ENCODE data around the gene SCAMP1. TPM values are rescaled to one million over a fixed set of nuclear protein-coding genes. Genes with fewer than 3 reads are reported as not detected.

SCAMP1 gene
- total RNA-seq, 1 experiment from 2014 or later: 36.0 TPM

DNA sequence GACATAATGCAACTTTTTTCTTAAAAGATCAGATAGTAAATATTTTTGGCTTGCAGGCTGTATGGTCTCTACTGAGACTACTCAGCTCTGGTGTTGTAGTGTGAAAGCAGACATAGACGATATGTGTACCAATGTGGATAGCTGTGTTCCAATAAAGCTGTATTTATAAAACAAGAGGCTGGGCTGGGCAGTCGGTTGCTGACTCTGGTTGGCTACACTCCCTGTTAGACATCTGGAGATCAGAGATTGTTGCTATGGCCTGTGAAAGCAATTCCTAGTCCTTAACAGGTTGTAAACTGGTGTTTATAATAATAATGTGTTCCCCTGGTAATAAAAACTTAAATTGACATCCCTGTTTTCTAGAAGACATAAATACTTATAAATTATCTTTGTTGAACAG, 24.4 kb upstream of the SCAMP1 start:
- H2AK5ac ChIP-seq (ENCODE audit: insufficient read length, low read length): no peak overlapping the region
- no peak overlapping the region for H4K8ac ChIP-seq (replicated peaks; ENCODE audit: insufficient read length, low read depth, low read length)
- H4K91ac ChIP-seq (ENCODE audit: insufficient read length, low read depth, low read length): no peak overlapping the region
- DNase-seq: no peak
- H2BK5ac ChIP-seq (ENCODE audit: insufficient read length, low read length): no peak overlapping the region
- H3K4me2 ChIP-seq (ENCODE audit: insufficient read depth, insufficient read length, low read length): no peak overlapping the region
- H2BK20ac ChIP-seq (ENCODE audit: low read depth, low read length, poor library complexity, severe bottlenecking): no peak overlapping the region
- no peaks in the 10 kb centered on the region for H3K79me2 ChIP-seq (ENCODE audit: insufficient read depth, low read length)
- peaks cover 0 to 23% (median 7%) of the 10 kb centered on the region in 3 experiments; a peak in 4 of 7 replicates for H3K36me3 Mint-ChIP-seq (ENCODE audit: insufficient read depth in 1 of 3, low read depth in 3 of 3)
- no peak overlapping the region for H3T11ph ChIP-seq (ENCODE audit: low read length)
- H4K5ac ChIP-seq (ENCODE audit: insufficient read length, low read depth, low read length): no peak overlapping the region
- H3K9me3 Mint-ChIP-seq: peaks cover 14 to 32% of the 10 kb centered on the region in 2 experiments
- TF ChIP-seq, protein P1, sequence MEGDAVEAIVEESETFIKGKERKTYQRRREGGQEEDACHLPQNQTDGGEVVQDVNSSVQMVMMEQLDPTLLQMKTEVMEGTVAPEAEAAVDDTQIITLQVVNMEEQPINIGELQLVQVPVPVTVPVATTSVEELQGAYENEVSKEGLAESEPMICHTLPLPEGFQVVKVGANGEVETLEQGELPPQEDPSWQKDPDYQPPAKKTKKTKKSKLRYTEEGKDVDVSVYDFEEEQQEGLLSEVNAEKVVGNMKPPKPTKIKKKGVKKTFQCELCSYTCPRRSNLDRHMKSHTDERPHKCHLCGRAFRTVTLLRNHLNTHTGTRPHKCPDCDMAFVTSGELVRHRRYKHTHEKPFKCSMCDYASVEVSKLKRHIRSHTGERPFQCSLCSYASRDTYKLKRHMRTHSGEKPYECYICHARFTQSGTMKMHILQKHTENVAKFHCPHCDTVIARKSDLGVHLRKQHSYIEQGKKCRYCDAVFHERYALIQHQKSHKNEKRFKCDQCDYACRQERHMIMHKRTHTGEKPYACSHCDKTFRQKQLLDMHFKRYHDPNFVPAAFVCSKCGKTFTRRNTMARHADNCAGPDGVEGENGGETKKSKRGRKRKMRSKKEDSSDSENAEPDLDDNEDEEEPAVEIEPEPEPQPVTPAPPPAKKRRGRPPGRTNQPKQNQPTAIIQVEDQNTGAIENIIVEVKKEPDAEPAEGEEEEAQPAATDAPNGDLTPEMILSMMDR (conservative IDR thresholded peaks at IDR 0.05): no peak
- no peak overlapping the region for H3K56ac ChIP-seq (ENCODE audit: insufficient read length, low read depth, low read length)
- no peak overlapping the region for H3K4me3 Mint-ChIP-seq
- H3K23me2 ChIP-seq (ENCODE audit: insufficient read length, low read depth, low read length, poor library complexity, severe bottlenecking): no peaks in the 10 kb centered on the region
- no peak overlapping the region for H3K4ac ChIP-seq (ENCODE audit: low read depth, low read length)
- H3K27me3 ChIP-seq (ENCODE audit: insufficient read depth, low read length): peaks cover 13% of the 10 kb centered on the region; the same call in 1 of the 2 replicates
- no peaks in the 10 kb centered on the region for H3K79me1 ChIP-seq (ENCODE audit: insufficient read depth, low read depth, low read length, poor library complexity, severe bottlenecking)
- no peak overlapping the region for H3K23ac ChIP-seq (ENCODE audit: insufficient read length, low read depth, low read length)
- no peak overlapping the region for H3K18ac ChIP-seq (ENCODE audit: insufficient read length, low read depth, low read length)
- H3K27me3 Mint-ChIP-seq (ENCODE audit: low read depth): peaks cover 70% of the 10 kb centered on the region
- no peak overlapping the region for H3K14ac ChIP-seq (ENCODE audit: insufficient read depth, low read length)
- no peak overlapping the region for H2BK120ac ChIP-seq (ENCODE audit: low read depth, low read length, poor library complexity, severe bottlenecking)
- H2BK12ac ChIP-seq (ENCODE audit: insufficient read length, low read depth, low read length): no peak overlapping the region
- H3K9ac ChIP-seq (ENCODE audit: extremely low read depth, insufficient read length, low read length): no peak overlapping the region
- no peak overlapping the region for H3K27ac Mint-ChIP-seq
- no peak overlapping the region for H2AFZ ChIP-seq (ENCODE audit: low read length)
- H3K9me3 ChIP-seq (ENCODE audit: control insufficient read depth, low read depth, low read length): no peaks in the 10 kb centered on the region
- peaks cover 14 to 20% of the 10 kb centered on the region in 2 experiments for H3K4me1 Mint-ChIP-seq
- H3K4me1 ChIP-seq (ENCODE audit: insufficient read depth, low read length): no peaks in the 10 kb centered on the region
- no CpG with 5 or more reads among the region's 2 CpGs for WGBS (ENCODE audit: extremely low coverage, insufficient read length, low lambda C conversion rate)
- no peak overlapping the region for H2BK15ac ChIP-seq (ENCODE audit: low read depth, low read length)
- H4K20me1 ChIP-seq (ENCODE audit: control insufficient read depth, insufficient read depth, insufficient read length): no peaks in the 10 kb centered on the region
- H3K27ac ChIP-seq (ENCODE audit: insufficient read length, low read depth, low read length): no peak overlapping the region
